ENCODE results near the gene DNASE1L1.
A peak's percentile ranks its signal among the peaks of the same experiment; 100 is the strongest.

The DNASE1L1 gene

GRCh38 chrX:154444755-154445246, 35.7 kb upstream of the DNASE1L1 start:
- peak overlapping the region; percentile 77 for H3K4me3 ChIP-seq (ENCODE audit: low read length, poor library complexity, severe bottlenecking)
- no peaks in the 10 kb centered on the region for H3K9me2 ChIP-seq (replicated peaks; ENCODE audit: low read depth, low read length)
- peak overlapping the region; percentile 75 for H3K9ac ChIP-seq (ENCODE audit: low read depth, low read length, poor library complexity, severe bottlenecking)
- H4K20me1 ChIP-seq (ENCODE audit: insufficient read depth, low read length, poor library complexity, severe bottlenecking), result no peaks in the 10 kb centered on the region
- H3K36me3 ChIP-seq (ENCODE audit: insufficient read depth, low read length), result no peaks in the 10 kb centered on the region; the same call in 1 of the 2 replicates
- TF ChIP-seq, protein P1, sequence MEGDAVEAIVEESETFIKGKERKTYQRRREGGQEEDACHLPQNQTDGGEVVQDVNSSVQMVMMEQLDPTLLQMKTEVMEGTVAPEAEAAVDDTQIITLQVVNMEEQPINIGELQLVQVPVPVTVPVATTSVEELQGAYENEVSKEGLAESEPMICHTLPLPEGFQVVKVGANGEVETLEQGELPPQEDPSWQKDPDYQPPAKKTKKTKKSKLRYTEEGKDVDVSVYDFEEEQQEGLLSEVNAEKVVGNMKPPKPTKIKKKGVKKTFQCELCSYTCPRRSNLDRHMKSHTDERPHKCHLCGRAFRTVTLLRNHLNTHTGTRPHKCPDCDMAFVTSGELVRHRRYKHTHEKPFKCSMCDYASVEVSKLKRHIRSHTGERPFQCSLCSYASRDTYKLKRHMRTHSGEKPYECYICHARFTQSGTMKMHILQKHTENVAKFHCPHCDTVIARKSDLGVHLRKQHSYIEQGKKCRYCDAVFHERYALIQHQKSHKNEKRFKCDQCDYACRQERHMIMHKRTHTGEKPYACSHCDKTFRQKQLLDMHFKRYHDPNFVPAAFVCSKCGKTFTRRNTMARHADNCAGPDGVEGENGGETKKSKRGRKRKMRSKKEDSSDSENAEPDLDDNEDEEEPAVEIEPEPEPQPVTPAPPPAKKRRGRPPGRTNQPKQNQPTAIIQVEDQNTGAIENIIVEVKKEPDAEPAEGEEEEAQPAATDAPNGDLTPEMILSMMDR (conservative IDR thresholded peaks at IDR 0.05; ENCODE audit: low read length), result no peak
- no peak for TF ChIP-seq EZH2phosphoT487 (IDR thresholded peaks at IDR 0.05; ENCODE audit: borderline replicate concordance)
- no peaks in the 10 kb centered on the region for H3F3A ChIP-seq (ENCODE audit: low read depth)
- no peaks in the 10 kb centered on the region for H3K9me3 ChIP-seq (ENCODE audit: insufficient read depth, low read depth, low read length)
- H2AFZ ChIP-seq (ENCODE audit: low read length), result no peak overlapping the region
- peaks cover 20% of the 10 kb centered on the region; the same call in 1 of the 2 replicates for H3K79me2 ChIP-seq (ENCODE audit: insufficient read depth, low read length)
- no peaks in the 10 kb centered on the region for H3K4me1 ChIP-seq (ENCODE audit: insufficient read depth, low read length, poor library complexity, severe bottlenecking)
- peak overlapping the region; percentile 71 for H3K4me2 ChIP-seq (ENCODE audit: low read depth, low read length, poor library complexity, severe bottlenecking)
- H3K27me3 ChIP-seq (ENCODE audit: insufficient read depth, low read length, poor library complexity, severe bottlenecking), result no peaks in the 10 kb centered on the region

DNA sequence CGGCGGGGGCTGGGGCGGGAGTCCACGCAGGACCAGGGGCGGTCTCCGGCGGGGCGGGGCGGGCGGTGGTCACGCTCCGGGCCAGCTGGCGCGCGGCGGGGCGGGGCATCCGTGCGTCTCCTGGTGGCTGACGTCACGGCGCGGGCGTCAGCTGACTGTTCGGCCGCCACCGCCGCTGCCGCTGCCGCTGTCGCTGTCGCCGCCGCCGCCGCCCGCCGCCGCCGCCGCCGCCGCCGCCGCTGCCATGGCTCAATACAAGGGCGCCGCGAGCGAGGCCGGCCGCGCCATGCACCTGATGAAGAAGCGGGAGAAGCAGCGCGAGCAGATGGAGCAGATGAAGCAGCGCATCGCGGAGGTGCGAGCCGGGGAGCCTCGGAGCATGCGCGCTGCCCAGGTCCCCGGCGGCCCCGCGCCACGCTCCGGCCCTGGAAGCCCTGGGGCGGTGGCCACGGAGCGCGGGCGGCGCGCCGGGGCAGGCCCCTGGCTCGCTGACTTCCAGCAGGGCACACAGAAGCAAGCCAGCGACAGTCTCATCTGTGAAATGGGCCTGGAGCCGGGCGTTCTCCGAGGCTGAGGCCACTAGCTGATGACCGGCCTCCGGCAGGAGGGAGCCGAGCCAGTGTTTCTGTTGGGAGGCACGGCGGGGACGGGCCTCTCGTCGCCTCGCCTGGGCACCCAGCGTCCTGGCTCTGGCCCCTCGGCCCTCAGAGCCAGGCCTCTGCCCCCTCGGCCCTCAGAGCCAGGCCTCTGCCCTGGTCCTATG, 35.1 kb upstream of the DNASE1L1 start, which contains the start of gene FAM50A:
TSS of gene FAM50A (plus strand) at position 150 of the 763 bp plus-strand sequence. CDS start at position 245, 95 bp downstream.
- no peaks in the 10 kb centered on the region for H3K4me1 ChIP-seq (ENCODE audit: insufficient read depth, low read length, poor library complexity, severe bottlenecking)
- TF ChIP-seq, protein P1 (conservative IDR thresholded peaks at IDR 0.05; ENCODE audit: low read length), result no peak
- TF ChIP-seq EZH2phosphoT487 (IDR thresholded peaks at IDR 0.05; ENCODE audit: borderline replicate concordance), result no peak
- H3K9me2 ChIP-seq (replicated peaks; ENCODE audit: low read depth, low read length), result no peaks in the 10 kb centered on the region
- peaks cover 25% of the 10 kb centered on the region; the same call in 1 of the 2 replicates for H3K79me2 ChIP-seq (ENCODE audit: insufficient read depth, low read length)
- no peaks in the 10 kb centered on the region for H3K27me3 ChIP-seq (ENCODE audit: insufficient read depth, low read length, poor library complexity, severe bottlenecking)
- H2AFZ ChIP-seq (ENCODE audit: low read length), result no peak within 1 kb of the TSS; the same call in 1 of the 2 replicates
- peak within 1 kb of the TSS; percentile 75 for H3K9ac ChIP-seq (ENCODE audit: low read depth, low read length, poor library complexity, severe bottlenecking)
- no peaks in the 10 kb centered on the region for H3K9me3 ChIP-seq (ENCODE audit: insufficient read depth, low read depth, low read length)
- H3K4me3 ChIP-seq (ENCODE audit: low read length, poor library complexity, severe bottlenecking), result peak within 1 kb of the TSS; percentile 77
- H3F3A ChIP-seq (ENCODE audit: low read depth), result no peaks in the 10 kb centered on the region
- no peaks in the 10 kb centered on the region; the same call in 1 of the 2 replicates for H3K36me3 ChIP-seq (ENCODE audit: insufficient read depth, low read length)
- no peaks in the 10 kb centered on the region for H4K20me1 ChIP-seq (ENCODE audit: insufficient read depth, low read length, poor library complexity, severe bottlenecking)
- peak within 1 kb of the TSS; percentile 71 for H3K4me2 ChIP-seq (ENCODE audit: low read depth, low read length, poor library complexity, severe bottlenecking)

GRCh38 chrX:154443479-154443910, 34.4 kb upstream of the DNASE1L1 start:
- Histone ChIP-seq H3K27me3 (ENCODE audit: insufficient read depth, low read length, poor library complexity, severe bottlenecking) (no peaks in the 10 kb centered on the region), H3K4me1 (ENCODE audit: insufficient read depth, low read length, poor library complexity, severe bottlenecking) (no peaks in the 10 kb centered on the region), H2AFZ (ENCODE audit: low read length) (no peak overlapping the region), H4K20me1 (ENCODE audit: insufficient read depth, low read length, poor library complexity, severe bottlenecking) (no peaks in the 10 kb centered on the region), H3K79me2 (ENCODE audit: insufficient read depth, low read length) (peaks cover 32% of the 10 kb centered on the region), H3K9me2 (replicated peaks; ENCODE audit: low read depth, low read length) (no peaks in the 10 kb centered on the region), H3K4me2 (ENCODE audit: low read depth, low read length, poor library complexity, severe bottlenecking) (peak overlapping the region; percentile 68), H3F3A (ENCODE audit: low read depth) (no peaks in the 10 kb centered on the region), H3K4me3 (ENCODE audit: low read length, poor library complexity, severe bottlenecking) (peak overlapping the region; percentile 67), H3K9me3 (ENCODE audit: insufficient read depth, low read depth, low read length) (no peaks in the 10 kb centered on the region), H3K9ac (ENCODE audit: low read depth, low read length, poor library complexity, severe bottlenecking) (no peak overlapping the region), H3K36me3 (ENCODE audit: insufficient read depth, low read length) (no peaks in the 10 kb centered on the region; the same call in 1 of the 2 replicates)
- no peak for TF ChIP-seq EZH2phosphoT487 (IDR thresholded peaks at IDR 0.05; ENCODE audit: borderline replicate concordance)
- TF ChIP-seq, protein P1 (conservative IDR thresholded peaks at IDR 0.05; ENCODE audit: low read length), result no peak
